Measurements from ENCODE around the gene BRIP1.

Gene BRIP1

DNA sequence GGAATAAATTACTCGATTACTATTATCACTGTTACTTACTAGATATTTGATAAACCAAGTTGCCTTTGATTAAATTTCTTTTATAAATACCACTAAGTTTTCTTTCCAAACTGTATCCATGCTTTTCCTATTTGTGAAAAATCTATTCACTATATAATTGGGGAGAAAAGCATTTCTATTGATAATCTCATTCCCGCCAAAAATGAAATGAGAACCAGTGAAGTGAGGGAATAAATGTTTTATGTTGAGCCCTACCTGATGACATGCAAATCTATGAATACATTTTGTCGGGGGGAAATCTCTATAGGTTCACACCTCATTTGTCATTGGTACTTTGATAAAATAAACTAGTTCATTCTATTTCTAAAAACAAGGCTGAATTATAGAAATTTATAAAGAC lies 15.7 kb downstream of the BRIP1 start:
- TF ChIP-seq, protein P1, sequence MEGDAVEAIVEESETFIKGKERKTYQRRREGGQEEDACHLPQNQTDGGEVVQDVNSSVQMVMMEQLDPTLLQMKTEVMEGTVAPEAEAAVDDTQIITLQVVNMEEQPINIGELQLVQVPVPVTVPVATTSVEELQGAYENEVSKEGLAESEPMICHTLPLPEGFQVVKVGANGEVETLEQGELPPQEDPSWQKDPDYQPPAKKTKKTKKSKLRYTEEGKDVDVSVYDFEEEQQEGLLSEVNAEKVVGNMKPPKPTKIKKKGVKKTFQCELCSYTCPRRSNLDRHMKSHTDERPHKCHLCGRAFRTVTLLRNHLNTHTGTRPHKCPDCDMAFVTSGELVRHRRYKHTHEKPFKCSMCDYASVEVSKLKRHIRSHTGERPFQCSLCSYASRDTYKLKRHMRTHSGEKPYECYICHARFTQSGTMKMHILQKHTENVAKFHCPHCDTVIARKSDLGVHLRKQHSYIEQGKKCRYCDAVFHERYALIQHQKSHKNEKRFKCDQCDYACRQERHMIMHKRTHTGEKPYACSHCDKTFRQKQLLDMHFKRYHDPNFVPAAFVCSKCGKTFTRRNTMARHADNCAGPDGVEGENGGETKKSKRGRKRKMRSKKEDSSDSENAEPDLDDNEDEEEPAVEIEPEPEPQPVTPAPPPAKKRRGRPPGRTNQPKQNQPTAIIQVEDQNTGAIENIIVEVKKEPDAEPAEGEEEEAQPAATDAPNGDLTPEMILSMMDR (conservative IDR thresholded peaks at IDR 0.05; ENCODE audit: low read length), result no peak

DNA sequence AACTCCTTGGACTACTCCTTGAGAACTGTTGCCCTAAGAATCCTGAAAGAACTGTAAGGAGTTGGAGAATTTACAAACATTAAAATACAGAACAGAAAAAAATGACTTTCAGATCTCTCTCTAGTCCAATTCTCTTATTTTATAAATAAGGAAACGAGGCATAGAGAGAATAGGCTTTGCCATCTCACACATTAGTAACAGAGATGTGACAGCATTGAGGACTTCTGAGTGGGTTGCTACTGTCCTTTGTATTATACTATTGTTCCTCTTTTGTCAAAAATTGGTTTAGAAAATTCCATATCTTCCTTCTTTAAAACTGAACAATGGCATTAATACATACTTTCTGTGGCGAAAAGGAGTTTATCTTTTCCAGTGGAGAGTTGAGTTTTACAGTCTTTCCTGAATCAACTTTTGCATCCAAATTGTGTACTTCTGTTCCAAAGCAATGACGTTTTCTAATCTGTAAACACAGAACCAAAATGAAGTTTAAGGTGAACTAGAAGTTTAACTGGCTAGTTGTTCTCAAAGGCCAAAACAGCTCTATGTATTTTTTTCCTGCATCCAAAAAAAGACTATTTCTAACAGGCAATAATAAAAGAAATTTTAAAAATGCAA lies 16.5 kb downstream of the BRIP1 start:
- DNase-seq (ENCODE audit: low read depth), result no peak
- no peak overlapping the region for H3K4me3 ChIP-seq (ENCODE audit: low read length)
- TF ChIP-seq, protein P1 (conservative IDR thresholded peaks at IDR 0.05; ENCODE audit: low read length), result no peak

More for the DNA sequence above, 15.7 kb downstream of the BRIP1 start:
- no peak overlapping the region for H3K4me3 ChIP-seq (ENCODE audit: low read length)
- no peak for DNase-seq (ENCODE audit: low read depth)

DNA sequence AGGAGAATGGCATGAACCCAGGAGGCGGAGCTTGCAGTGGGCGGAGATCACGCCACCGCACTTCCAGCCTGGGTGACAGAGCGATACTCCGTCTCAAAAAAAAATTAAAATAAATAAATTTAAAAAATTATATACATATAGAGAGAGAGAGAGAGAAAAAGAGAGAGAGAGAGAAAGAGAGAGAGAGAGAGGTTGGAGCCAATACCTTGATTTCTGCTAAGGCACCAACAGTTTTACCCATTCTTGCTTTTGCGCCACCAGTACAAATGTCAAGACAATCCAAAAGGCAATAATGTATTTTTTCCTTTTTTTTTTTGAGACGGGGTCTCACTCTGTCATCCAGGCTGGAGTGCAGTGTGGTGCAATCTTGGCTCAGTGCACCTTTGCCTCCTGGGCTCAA lies 17.2 kb downstream of the BRIP1 start:
- H3K4me3 ChIP-seq (ENCODE audit: low read length), result no peak overlapping the region
- TF ChIP-seq, protein P1 (conservative IDR thresholded peaks at IDR 0.05; ENCODE audit: low read length), result no peak
- no peak for DNase-seq (ENCODE audit: low read depth)

DNA sequence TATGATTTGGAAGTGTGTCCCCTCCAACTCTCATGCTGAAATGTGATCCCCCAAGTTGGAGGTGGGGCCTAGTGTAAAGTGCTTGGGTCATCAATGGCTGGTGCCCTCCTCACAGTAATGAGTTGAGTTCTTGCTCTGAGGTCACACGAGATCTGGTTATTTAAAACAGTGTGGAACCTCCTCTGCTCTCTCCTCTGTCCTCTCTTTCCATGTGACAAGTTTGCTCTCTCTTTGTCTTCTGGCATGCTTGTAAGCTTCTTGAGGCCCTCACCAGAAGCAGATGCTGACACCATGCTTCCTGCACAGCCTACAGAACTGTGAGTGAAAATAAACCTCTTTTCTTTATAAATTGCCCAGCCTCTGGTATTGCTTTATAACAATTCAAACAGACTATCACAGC lies 19.9 kb downstream of the BRIP1 start:
- DNase-seq (ENCODE audit: low read depth), result no peak
- TF ChIP-seq, protein P1 (conservative IDR thresholded peaks at IDR 0.05; ENCODE audit: low read length), result no peak
- H3K4me3 ChIP-seq (ENCODE audit: low read length), result no peak overlapping the region

DNA sequence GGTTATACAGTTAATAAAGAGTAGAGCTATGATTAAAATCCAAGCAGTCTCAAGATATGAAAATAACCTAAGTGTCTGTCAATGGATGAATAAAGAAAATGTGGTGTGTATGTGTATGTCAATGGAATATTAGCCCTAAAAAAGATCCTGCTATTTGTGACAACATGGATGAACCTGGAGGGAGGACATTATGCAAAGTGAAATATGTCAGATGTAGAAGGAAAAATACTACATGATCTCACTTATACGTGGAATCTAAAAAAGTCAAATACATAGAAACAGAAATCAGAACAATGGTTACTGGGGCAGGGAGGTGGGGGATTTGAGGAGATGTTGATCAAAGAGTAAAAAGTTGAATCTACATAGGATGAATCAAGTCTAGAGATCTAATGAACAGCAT lies 20.4 kb downstream of the BRIP1 start:
- H3K4me3 ChIP-seq (ENCODE audit: low read length), result no peak overlapping the region
- TF ChIP-seq, protein P1 (conservative IDR thresholded peaks at IDR 0.05; ENCODE audit: low read length), result no peak
- DNase-seq (ENCODE audit: low read depth), result no peak

DNA sequence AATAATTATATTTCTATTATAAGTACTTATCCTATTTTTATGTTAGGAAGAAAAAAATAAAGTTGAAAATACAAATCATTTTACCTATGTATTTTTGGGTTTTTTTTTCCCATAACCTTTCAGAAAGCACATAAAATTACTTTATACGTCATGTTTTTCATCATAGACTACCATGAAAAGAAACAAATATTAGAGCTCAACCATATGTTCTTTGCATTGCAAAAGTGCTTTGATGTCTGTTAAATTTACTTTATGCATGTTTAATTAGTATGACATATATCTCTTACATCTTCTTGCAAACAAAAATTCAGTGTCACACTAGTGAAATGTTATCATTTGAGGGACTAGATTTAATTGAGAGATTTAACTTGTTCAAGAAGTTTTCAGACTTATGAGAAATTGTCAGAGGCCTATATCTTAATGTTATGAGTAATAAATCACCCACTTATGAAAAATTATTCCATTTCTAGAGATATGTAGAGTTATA lies 24.0 kb downstream of the BRIP1 start:
- TF ChIP-seq, protein P1 (conservative IDR thresholded peaks at IDR 0.05; ENCODE audit: low read length), result no peak
- H3K4me3 ChIP-seq (ENCODE audit: low read length), result no peak overlapping the region
- DNase-seq (ENCODE audit: low read depth), result no peak
